ENCODE measurements around the gene CUBN. TPM values are rescaled to one million over a fixed set of nuclear protein-coding genes. Genes with fewer than 3 reads are reported as not detected.

The CUBN gene
- total and polyA plus RNA-seq, 10 of the 15 experiments (the other 5 are each of a cell fraction or from before 2014, with no cell fraction given) = under 0.01 to 0.14 (median 0.02) TPM; not detected in 6

- Histone ChIP-seq H4K20me1 (ENCODE audit: control insufficient read depth, insufficient read depth) (no peaks in the 10 kb centered on the region), H3K79me2 (ENCODE audit: control insufficient read depth, insufficient read depth, low read length) (no peaks in the 10 kb centered on the region), H3K9me3 (replicated peaks; ENCODE audit: control insufficient read depth, insufficient read depth, low read length) (no peaks in the 10 kb centered on the region), H3K27me3 (replicated peaks in 1 of 2; ENCODE audit: control insufficient read depth in 2 of 2, insufficient read depth in 2 of 2, low read length in 1 of 2) (no peaks in the 10 kb centered on the region; a peak in 1 of 4 replicates), H3K36me3 (ENCODE audit: control insufficient read depth in 2 of 2, insufficient read depth in 2 of 2, low read length in 1 of 2) (no peaks in the 10 kb centered on the region), H3K9ac (ENCODE audit: control insufficient read depth, insufficient read depth, low read length) (no peak overlapping the region), H3K4me3 (no peak overlapping the region), H3K4me2 (ENCODE audit: control insufficient read depth, insufficient read depth) (no peak overlapping the region), H2AFZ (ENCODE audit: control insufficient read depth, low read depth, low read length) (no peak overlapping the region), H3K4me1 (ENCODE audit: control insufficient read depth, insufficient read depth, low read length) (no peaks in the 10 kb centered on the region), H3K27ac (ENCODE audit: control insufficient read depth, insufficient read depth) (no peak overlapping the region)
- 48% methylated on average over 5 of the region's 5 CpGs for WGBS (ENCODE audit: insufficient coverage, insufficient replicate concordance, low lambda C conversion rate, missing lambda C conversion rate)
- ChIA-PET RAD21 (ENCODE audit: unreplicated experiment) (no interaction called here), SMC1A (ENCODE audit: uncharacterized antibody, unreplicated experiment) (interaction anchor here (1.0 to 2.4 kb wide), 4 partner anchors 8 to 43 kb away, joined by 3 to 10 read pairs (median 6); no protein-coding TSS in a partner anchor), CTCF (interaction anchor here (1.0 to 2.1 kb wide), 3 partner anchors 12 to 401 kb away, joined by 3 to 6 read pairs (median 4); no protein-coding TSS in a partner anchor), POLR2A (no interaction called here)
- intact Hi-C loops (cut with micrococcal nuclease; ENCODE audit: unreplicated experiment) = no loop called here
- DNase-seq (ENCODE audit: low read depth, low spot score) (no peak), FAIRE-seq (no peak), ATAC-seq (no peak)
- no TSS peak for BruUV-seq (replicated peaks)
- in situ Hi-C loops (cut with MboI) = no loop called here
- TF ChIP-seq, protein P1, sequence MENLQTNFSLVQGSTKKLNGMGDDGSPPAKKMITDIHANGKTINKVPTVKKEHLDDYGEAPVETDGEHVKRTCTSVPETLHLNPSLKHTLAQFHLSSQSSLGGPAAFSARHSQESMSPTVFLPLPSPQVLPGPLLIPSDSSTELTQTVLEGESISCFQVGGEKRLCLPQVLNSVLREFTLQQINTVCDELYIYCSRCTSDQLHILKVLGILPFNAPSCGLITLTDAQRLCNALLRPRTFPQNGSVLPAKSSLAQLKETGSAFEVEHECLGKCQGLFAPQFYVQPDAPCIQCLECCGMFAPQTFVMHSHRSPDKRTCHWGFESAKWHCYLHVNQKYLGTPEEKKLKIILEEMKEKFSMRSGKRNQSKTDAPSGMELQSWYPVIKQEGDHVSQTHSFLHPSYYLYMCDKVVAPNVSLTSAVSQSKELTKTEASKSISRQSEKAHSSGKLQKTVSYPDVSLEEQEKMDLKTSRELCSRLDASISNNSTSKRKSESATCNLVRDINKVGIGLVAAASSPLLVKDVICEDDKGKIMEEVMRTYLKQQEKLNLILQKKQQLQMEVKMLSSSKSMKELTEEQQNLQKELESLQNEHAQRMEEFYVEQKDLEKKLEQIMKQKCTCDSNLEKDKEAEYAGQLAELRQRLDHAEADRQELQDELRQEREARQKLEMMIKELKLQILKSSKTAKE (IDR thresholded peaks at IDR 0.05; ENCODE audit: low read depth, poor library complexity, severe bottlenecking) = no peak
- TF ChIP-seq TBL1XR1 (IDR thresholded peaks at IDR 0.05; ENCODE audit: low read depth, low read length) (no peak), ZNF622 (IDR thresholded peaks at IDR 0.05) (no peak), TAF1 (IDR thresholded peaks at IDR 0.05; ENCODE audit: borderline replicate concordance, low read depth, low read length) (no peak), GATAD2B (conservative IDR thresholded peaks at IDR 0.05; ENCODE audit: low read depth) (no peak), ESRRA (IDR thresholded peaks at IDR 0.05; ENCODE audit: low read length) (no peak), LARP7 (IDR thresholded peaks at IDR 0.05) (no peak), STAT3 (IDR thresholded peaks at IDR 0.05; ENCODE audit: low read depth, low read length) (no peak), TCF12 (IDR thresholded peaks at IDR 0.05; ENCODE audit: low read depth, low read length) (no peak), RELB (IDR thresholded peaks at IDR 0.05; ENCODE audit: low read depth) (no peak), RCOR1 (conservative IDR thresholded peaks at IDR 0.05; ENCODE audit: low read depth, low read length) (no peak), PRDM15 (CRISPR knock-in tag; IDR thresholded peaks at IDR 0.05) (no peak), ZNF384 (IDR thresholded peaks at IDR 0.05; ENCODE audit: borderline replicate concordance, low read depth, low read length) (no peak), NR2F1 (conservative IDR thresholded peaks at IDR 0.05) (no peak)
- TF ChIP-seq, protein P2, sequence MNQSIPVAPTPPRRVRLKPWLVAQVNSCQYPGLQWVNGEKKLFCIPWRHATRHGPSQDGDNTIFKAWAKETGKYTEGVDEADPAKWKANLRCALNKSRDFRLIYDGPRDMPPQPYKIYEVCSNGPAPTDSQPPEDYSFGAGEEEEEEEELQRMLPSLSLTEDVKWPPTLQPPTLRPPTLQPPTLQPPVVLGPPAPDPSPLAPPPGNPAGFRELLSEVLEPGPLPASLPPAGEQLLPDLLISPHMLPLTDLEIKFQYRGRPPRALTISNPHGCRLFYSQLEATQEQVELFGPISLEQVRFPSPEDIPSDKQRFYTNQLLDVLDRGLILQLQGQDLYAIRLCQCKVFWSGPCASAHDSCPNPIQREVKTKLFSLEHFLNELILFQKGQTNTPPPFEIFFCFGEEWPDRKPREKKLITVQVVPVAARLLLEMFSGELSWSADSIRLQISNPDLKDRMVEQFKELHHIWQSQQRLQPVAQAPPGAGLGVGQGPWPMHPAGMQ (IDR thresholded peaks at IDR 0.05; ENCODE audit: borderline replicate concordance) = no peak
These were observed 273.5 kb downstream of the CUBN start for GRCh38 chr10:16856092-16856491.

Measured in GM12878 (cell line).